ENCODE results near the gene MYLK4.

- TF ChIP-seq, protein P1, sequence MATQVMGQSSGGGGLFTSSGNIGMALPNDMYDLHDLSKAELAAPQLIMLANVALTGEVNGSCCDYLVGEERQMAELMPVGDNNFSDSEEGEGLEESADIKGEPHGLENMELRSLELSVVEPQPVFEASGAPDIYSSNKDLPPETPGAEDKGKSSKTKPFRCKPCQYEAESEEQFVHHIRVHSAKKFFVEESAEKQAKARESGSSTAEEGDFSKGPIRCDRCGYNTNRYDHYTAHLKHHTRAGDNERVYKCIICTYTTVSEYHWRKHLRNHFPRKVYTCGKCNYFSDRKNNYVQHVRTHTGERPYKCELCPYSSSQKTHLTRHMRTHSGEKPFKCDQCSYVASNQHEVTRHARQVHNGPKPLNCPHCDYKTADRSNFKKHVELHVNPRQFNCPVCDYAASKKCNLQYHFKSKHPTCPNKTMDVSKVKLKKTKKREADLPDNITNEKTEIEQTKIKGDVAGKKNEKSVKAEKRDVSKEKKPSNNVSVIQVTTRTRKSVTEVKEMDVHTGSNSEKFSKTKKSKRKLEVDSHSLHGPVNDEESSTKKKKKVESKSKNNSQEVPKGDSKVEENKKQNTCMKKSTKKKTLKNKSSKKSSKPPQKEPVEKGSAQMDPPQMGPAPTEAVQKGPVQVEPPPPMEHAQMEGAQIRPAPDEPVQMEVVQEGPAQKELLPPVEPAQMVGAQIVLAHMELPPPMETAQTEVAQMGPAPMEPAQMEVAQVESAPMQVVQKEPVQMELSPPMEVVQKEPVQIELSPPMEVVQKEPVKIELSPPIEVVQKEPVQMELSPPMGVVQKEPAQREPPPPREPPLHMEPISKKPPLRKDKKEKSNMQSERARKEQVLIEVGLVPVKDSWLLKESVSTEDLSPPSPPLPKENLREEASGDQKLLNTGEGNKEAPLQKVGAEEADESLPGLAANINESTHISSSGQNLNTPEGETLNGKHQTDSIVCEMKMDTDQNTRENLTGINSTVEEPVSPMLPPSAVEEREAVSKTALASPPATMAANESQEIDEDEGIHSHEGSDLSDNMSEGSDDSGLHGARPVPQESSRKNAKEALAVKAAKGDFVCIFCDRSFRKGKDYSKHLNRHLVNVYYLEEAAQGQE (IDR thresholded peaks at IDR 0.05; ENCODE audit: insufficient read depth in 1 of 2, low read depth in 2 of 2, low read length in 2 of 2), result no peak
- TF ChIP-seq POLR2AphosphoS5 (IDR thresholded peaks at IDR 0.05; ENCODE audit: low read depth, low read length), result no peak
- no peak for TF ChIP-seq SIN3A (IDR thresholded peaks at IDR 0.05; ENCODE audit: borderline replicate concordance, insufficient read depth, low read length)
- TF ChIP-seq TAF1 (IDR thresholded peaks at IDR 0.05; ENCODE audit: borderline replicate concordance, insufficient read depth, low read length), result no peak
- no peak for TF ChIP-seq FOXP2 (optimal IDR thresholded peaks at IDR 0.05; ENCODE audit: borderline replicate concordance, extremely low read depth, extremely low read length, insufficient read depth)
Observed at GRCh38 chr6:2790588-2791449, 40.1 kb upstream of the MYLK4 start.

Measured in PFSK-1 (cell line).